GM12891 (cell line): Measurements from ENCODE around the gene RYR3.

Experiments used
- DNase-seq: peaks from one replicate; pipeline ENCODE4 v3.0.0; 2011; ENCODE audit warnings: low spot score; ENCODE audit not compliant: insufficient read length
- FAIRE-seq: peaks from 2 replicates; lab custom pipeline; 2011; peaks lifted over from hg19 to GRCh38; lab: Jason Lieb, UNC
- PAX5 ChIP-seq: IDR thresholded peaks from 2 replicates; pipeline ENCODE4 v1.6.1; 2011; ENCODE audit warnings: low read length, moderate library complexity, mild to moderate bottlenecking; ENCODE audit not compliant: insufficient read depth, severe bottlenecking
- POLR2A ChIP-seq: IDR thresholded peaks from 2 replicates; pipeline ENCODE4 v1.6.1; 2011; ENCODE audit warnings: low read depth, low read length, control low read depth
- POLR2AphosphoS5 ChIP-seq: IDR thresholded peaks from 2 replicates; pipeline ENCODE4 v1.6.1; 2011; ENCODE audit warnings: low read depth, low read length, control low read depth
- POU2F2 ChIP-seq: IDR thresholded peaks from 2 replicates; pipeline ENCODE4 v1.6.1; 2011; ENCODE audit warnings: low read depth, mild to moderate bottlenecking, control low read depth, low read length, moderate library complexity
- SPI1 ChIP-seq: IDR thresholded peaks from 2 replicates; pipeline ENCODE4 v1.6.1; 2011; ENCODE audit warnings: low read depth, low read length, control low read depth
- TAF1 ChIP-seq: IDR thresholded peaks from 2 replicates; pipeline ENCODE4 v1.6.1; 2011; ENCODE audit warnings: low read depth, low read length, control low read depth

Gene RYR3

GRCh38 chr15:33913459-33913858, 602.7 kb downstream of the RYR3 start:
- TF ChIP-seq POLR2A (no peak), POU2F2 (no peak), PAX5 (no peak), SPI1 (no peak), POLR2AphosphoS5 (no peak), TAF1 (no peak)
- no peak for FAIRE-seq
- DNase-seq, result no peak
